Activated CD4-positive, alpha-beta T cell treated with anti-CD3 and anti-CD28 coated beads, Interleukin-2, amount 50 U/mL, for 1 hour (primary cell): ENCODE measurements around the gene ENTPD6.
"Not testable (repeated sequence)": the region's sequence is repeated elsewhere in the genome, so short reads cannot be mapped to it uniquely, and the experiment has no call there.

Source experiments
- DNase-seq: peaks from one replicate; pipeline ENCODE4 v3.0.0-alpha.2; 2020

The ENTPD6 gene

GRCh38 chr20:25225642-25226432 lies 30.3 kb downstream of the ENTPD6 start:
- DNase-seq, result no peak

GRCh38 chr20:25226433-25227316 lies 31.2 kb downstream of the ENTPD6 start:
- no peak for DNase-seq

GRCh38 chr20:25227317-25227831 lies 31.9 kb downstream of the ENTPD6 start:
- DNase-seq, result no peak

- no peak for DNase-seq
These were observed 34.1 kb downstream of the ENTPD6 start for GRCh38 chr20:25229486-25230165.

- no peak for DNase-seq
These were observed 34.8 kb downstream of the ENTPD6 start for GRCh38 chr20:25230166-25230831.

DNA sequence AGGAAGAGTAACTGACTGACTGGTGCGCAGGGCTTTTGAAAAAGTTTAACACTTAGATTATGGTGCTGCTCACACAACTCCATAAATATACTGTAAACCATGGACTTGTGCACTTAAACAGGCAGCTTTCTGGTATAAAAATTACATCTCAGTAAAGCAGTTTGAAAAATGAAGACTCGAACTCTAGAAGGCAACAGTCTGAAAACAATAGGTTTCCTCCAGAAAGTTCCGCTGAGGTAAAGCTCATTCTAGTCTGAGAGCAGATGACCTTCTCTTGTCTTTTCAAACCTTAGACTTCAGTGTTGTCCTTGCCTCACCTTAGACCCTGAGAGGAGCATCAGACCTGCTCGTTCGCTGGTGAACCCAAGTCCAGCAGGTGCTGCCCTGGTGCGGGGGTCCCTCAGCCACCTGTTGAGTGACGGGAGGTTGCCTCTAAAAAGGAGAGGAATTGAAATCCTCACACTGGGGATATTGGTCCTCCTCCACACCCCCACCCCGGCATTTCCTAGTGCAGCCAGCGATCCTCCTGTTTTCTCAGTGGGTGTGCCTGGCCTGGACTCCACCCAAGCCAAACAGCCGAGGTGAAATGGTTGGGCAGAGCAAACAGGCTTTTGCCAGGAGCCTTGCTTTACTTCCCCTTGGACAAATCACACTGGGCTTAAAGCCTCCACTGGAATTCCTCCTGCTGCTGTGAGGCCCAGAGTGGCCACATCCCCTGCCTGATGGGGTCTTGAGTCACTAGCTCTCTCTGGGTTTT lies 37.7 kb downstream of the ENTPD6 start:
- DNase-seq, result no peak

GRCh38 chr20:25234009-25234849 lies 38.7 kb downstream of the ENTPD6 start:
- not testable (repeated sequence) for DNase-seq

- DNase-seq, result no peak
These were observed 41.2 kb downstream of the ENTPD6 start for GRCh38 chr20:25236450-25237304.

DNA sequence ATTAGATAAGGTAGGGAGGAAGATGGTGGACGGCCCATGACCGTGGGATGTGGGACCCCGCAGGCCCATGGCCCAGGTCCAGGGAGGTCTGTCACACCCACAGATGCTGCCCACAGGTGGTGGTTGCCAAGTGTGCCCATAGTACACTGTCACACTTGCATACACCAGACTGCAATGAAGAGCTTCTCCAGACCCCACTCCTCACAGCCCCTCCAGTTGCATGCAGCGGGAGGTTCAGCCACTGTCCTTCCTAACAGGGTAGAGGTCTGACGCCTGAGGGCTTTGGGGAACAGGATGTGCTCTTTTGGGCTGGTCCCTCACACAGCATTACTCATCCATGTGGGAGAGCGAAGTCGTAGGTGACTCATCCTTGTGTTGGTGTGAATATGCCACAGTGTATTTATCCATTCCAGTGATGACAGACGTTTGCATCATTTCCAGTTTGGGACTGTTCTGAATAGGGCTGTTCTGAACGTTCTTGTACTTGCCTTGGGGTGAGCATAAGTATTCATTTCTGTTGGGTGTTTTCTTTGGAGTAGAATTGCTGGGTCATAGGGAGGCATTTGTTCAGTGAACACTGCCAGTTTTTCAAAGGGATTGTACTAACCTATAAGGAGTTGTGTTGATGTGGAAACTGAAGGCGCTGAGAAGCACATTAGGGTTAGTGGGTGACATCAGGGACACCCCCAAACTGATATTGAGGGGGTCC lies 42.3 kb downstream of the ENTPD6 start:
- no peak for DNase-seq

- DNase-seq, result no peak
These were observed 43.0 kb downstream of the ENTPD6 start for GRCh38 chr20:25238319-25239037.

DNA sequence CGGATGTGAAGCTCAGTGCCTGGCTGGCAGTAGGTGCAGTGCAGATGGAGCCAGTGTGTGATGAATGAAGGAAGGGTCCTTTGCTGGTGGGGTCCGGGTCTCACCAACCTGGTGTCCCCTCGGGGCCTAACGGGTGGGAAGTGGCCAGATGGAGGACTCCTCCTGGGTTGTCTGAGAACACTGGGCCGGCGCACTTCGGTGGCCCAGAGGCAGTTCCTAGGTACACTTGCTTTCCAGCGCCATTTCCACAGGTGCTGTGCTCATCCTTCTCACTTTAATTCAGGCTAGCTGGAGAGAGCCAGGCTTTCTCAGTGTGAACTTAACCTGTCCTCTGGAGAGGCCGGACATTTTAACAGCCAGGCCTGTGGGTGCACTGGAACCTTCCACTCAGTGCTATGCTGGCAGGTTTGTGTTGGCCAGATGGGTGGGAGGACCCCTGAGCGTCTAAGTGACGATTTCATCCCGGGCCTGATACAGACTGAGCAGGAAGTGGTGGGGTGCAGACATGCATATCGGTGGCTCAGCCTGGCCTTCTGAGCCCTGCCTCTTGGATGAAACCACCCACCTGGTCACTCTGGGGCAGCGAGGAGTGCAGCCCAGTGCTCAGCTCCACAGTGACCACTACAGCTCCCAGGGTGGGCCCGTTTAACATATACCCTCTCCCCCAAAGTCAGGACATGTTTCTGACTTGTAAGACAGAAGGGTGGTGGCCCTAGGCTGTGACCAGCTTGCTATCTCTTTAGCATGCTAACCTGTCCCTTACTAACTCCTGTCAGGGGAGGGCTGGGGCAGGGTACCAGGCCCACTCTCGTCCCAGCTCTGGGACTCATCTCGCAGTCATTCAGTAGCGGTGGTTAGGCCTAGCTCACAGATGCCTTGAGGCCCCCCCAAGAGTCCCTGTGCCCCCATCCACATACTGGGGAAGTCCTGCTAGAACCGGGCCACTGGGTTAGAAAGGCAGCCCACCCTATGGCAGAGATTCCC lies 44.2 kb downstream of the ENTPD6 start:
- DNase-seq, result no peak

DNA sequence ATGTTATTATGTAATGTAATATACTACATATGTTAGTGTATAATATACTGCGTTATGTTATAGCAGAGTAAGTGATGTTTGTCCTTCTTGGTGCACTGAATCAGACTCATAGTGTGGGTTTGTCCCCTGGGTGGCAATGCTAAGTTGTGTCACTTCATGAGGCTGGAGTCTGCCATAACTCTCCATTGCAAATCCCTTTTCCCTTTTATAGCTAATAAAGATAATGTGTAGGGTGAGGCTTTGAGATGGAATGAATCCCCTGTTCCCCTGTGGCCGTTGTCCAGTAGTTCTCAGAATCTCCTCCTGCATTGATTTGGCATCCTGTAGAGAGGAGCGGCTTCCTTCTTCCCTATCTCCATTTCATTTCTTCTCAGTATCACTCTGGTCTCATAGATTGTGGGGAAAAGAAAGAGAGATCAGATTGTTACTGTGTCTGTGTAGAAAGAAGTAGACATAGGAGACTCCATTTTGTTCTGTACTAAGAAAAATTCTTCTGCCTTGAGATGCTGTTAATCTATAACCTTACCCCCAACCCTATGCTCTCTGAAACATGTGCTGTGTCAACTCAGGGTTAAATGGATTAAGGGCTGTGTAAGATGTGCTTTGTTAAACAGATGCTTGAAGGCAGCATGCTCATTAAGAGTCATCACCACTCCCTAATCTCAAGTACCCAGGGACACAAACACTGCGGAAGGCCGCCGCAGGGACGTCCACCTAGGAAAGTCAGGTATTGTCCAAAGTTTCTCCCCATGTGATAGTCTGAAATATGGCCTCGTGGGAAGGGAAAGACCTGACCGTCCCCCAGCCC lies 45.5 kb downstream of the ENTPD6 start:
- DNase-seq, result not testable (repeated sequence)

- not testable (repeated sequence) for DNase-seq
These were observed 46.1 kb downstream of the ENTPD6 start for GRCh38 chr20:25241659-25241955.

- DNase-seq, result no peak
These were observed 46.7 kb downstream of the ENTPD6 start for GRCh38 chr20:25242231-25242630.

GRCh38 chr20:25243416-25243979 lies 48.0 kb downstream of the ENTPD6 start:
- DNase-seq, result no peak

- no peak for DNase-seq
These were observed 49.5 kb downstream of the ENTPD6 start for GRCh38 chr20:25244976-25245375.
